PC-3 (cell line): ENCODE data around the gene RIT2.

Source experiments
- EZH2 ChIP-seq: fragments of 300-600 bp; sonication (generic); IDR thresholded peaks from one replicate; pipeline ENCODE4 v1.6.1; 2017; ENCODE audit warnings: antibody characterized with exemption, mild to moderate bottlenecking, low read length; ENCODE audit not compliant: unreplicated experiment
- TF ChIP-seq, protein P1 (sequence below): fragments of 300-600 bp; sonication (generic); conservative IDR thresholded peaks from 2 replicates; pipeline ENCODE4 v1.5.1; 2017; ENCODE audit warnings: antibody characterized with exemption, low read depth, mild to moderate bottlenecking, low read length

DNA sequence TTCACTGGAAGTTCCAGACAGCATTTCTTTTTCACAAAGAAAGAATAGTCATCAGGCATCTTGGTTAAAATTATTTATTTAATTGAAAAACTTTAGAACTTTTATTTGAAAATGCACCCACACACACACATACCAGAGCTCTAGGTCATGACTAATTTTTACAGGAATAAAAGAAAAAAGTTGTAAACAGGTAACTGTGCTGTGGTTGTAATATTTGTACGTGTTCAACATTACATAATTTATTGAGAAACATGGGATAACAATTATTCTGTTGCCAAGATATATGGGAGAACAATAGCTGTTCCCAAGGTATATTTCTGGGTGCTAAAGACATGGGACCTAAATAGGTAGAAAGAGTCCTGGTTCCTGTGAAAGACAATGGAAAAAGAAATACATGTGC, 104.9 kb downstream of the RIT2 start:
- TF ChIP-seq, protein P1, sequence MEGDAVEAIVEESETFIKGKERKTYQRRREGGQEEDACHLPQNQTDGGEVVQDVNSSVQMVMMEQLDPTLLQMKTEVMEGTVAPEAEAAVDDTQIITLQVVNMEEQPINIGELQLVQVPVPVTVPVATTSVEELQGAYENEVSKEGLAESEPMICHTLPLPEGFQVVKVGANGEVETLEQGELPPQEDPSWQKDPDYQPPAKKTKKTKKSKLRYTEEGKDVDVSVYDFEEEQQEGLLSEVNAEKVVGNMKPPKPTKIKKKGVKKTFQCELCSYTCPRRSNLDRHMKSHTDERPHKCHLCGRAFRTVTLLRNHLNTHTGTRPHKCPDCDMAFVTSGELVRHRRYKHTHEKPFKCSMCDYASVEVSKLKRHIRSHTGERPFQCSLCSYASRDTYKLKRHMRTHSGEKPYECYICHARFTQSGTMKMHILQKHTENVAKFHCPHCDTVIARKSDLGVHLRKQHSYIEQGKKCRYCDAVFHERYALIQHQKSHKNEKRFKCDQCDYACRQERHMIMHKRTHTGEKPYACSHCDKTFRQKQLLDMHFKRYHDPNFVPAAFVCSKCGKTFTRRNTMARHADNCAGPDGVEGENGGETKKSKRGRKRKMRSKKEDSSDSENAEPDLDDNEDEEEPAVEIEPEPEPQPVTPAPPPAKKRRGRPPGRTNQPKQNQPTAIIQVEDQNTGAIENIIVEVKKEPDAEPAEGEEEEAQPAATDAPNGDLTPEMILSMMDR = no peak
- TF ChIP-seq EZH2 = no peak
